ENCODE data around the gene FBXO31. TPM values are rescaled to one million over a fixed set of nuclear protein-coding genes. Genes with fewer than 3 reads are reported as not detected.

Gene FBXO31
- total and polyA plus RNA-seq, 2 of the 13 experiments (the other 11 are each of a cell fraction or from before 2014, with no cell fraction given): 92.4 to 101 TPM

GRCh38 chr16:87392821-87393679 is 9.5 kb upstream of the FBXO31 start (continued):
- TF ChIP-seq RBM39 (IDR thresholded peaks at IDR 0.05; ENCODE audit: low read depth, low read length, poor library complexity, severe bottlenecking): no peak
- peak; percentile 68; the same call in 1 of the 2 replicates for TF ChIP-seq ZSCAN31 (CRISPR knock-in tag; IDR thresholded peaks at IDR 0.05; ENCODE audit: low read depth)
- TF ChIP-seq, protein P1, sequence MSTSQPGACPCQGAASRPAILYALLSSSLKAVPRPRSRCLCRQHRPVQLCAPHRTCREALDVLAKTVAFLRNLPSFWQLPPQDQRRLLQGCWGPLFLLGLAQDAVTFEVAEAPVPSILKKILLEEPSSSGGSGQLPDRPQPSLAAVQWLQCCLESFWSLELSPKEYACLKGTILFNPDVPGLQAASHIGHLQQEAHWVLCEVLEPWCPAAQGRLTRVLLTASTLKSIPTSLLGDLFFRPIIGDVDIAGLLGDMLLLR (CRISPR knock-in tag; IDR thresholded peaks at IDR 0.05): peak; percentile 68; the same call in 1 of the 2 replicates
- 0 out of 2 replicates have a peak, but pooled peaks have one; percentile 30 for TF ChIP-seq HOXA5 (CRISPR knock-in tag; IDR thresholded peaks at IDR 0.05)
- TF ChIP-seq ZFAT (CRISPR knock-in tag; conservative IDR thresholded peaks at IDR 0.05): 0 out of 2 replicates have a peak, but pooled peaks have one; percentile 10
- peak; percentile 44; the same call in 1 of the 2 replicates for TF ChIP-seq ZNF788 (CRISPR knock-in tag; IDR thresholded peaks at IDR 0.05; ENCODE audit: borderline replicate concordance)
- TF ChIP-seq ZNF354B (CRISPR knock-in tag; IDR thresholded peaks at IDR 0.05): no peak
- TF ChIP-seq, protein P2, sequence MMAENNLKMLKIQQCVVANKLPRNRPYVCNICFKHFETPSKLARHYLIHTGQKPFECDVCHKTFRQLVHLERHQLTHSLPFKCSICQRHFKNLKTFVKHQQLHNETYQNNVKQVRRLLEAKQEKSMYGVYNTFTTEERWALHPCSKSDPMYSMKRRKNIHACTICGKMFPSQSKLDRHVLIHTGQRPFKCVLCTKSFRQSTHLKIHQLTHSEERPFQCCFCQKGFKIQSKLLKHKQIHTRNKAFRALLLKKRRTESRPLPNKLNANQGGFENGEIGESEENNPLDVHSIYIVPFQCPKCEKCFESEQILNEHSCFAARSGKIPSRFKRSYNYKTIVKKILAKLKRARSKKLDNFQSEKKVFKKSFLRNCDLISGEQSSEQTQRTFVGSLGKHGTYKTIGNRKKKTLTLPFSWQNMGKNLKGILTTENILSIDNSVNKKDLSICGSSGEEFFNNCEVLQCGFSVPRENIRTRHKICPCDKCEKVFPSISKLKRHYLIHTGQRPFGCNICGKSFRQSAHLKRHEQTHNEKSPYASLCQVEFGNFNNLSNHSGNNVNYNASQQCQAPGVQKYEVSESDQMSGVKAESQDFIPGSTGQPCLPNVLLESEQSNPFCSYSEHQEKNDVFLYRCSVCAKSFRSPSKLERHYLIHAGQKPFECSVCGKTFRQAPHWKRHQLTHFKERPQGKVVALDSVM (CRISPR knock-in tag; IDR thresholded peaks at IDR 0.05): 0 out of 2 replicates have a peak, but pooled peaks have one; percentile 39
- no peak for TF ChIP-seq KAT8 (CRISPR knock-in tag; IDR thresholded peaks at IDR 0.05)
- TF ChIP-seq SP1 (IDR thresholded peaks at IDR 0.05): no peak
- 0 out of 2 replicates have a peak, but pooled peaks have one; percentile 7 for TF ChIP-seq SP1 (CRISPR knock-in tag; IDR thresholded peaks at IDR 0.05)
- no peak for TF ChIP-seq JUN (CRISPR knock-in tag; IDR thresholded peaks at IDR 0.05)
- peak; percentile 79; the same call in 1 of the 2 replicates for TF ChIP-seq HIVEP1 (CRISPR knock-in tag; IDR thresholded peaks at IDR 0.05)
- peak; percentile 71; the same call in 1 of the 2 replicates for TF ChIP-seq AHR (CRISPR knock-in tag; IDR thresholded peaks at IDR 0.05)
- TF ChIP-seq, protein P3, sequence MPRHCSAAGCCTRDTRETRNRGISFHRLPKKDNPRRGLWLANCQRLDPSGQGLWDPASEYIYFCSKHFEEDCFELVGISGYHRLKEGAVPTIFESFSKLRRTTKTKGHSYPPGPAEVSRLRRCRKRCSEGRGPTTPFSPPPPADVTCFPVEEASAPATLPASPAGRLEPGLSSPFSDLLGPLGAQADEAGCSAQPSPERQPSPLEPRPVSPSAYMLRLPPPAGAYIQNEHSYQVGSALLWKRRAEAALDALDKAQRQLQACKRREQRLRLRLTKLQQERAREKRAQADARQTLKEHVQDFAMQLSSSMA (CRISPR knock-in tag; IDR thresholded peaks at IDR 0.05): peak; percentile 94
- TF ChIP-seq HMGXB4 (CRISPR knock-in tag; IDR thresholded peaks at IDR 0.05; ENCODE audit: borderline replicate concordance in 1 of 2, low read depth in 1 of 2): peak in 1 of 2 experiments; percentile 67; a peak in 3 of 4 replicates
- TF ChIP-seq SNAI1 (CRISPR knock-in tag; IDR thresholded peaks at IDR 0.05; ENCODE audit: borderline replicate concordance): 0 out of 2 replicates have a peak, but pooled peaks have one; percentile 51
- 0 out of 2 replicates have a peak, but pooled peaks have one; percentile 20 for TF ChIP-seq ZBTB38 (CRISPR knock-in tag; IDR thresholded peaks at IDR 0.05)
- 0 out of 2 replicates have a peak, but pooled peaks have one; percentile 34 for TF ChIP-seq RNF219 (CRISPR knock-in tag; IDR thresholded peaks at IDR 0.05)
- TF ChIP-seq KDM3A (CRISPR knock-in tag; IDR thresholded peaks at IDR 0.05; ENCODE audit: low read depth): no peak

All from HepG2 (cell line).